K562 (cell line): ENCODE data around the gene S100A1. TPM values are rescaled to one million over a fixed set of nuclear protein-coding genes. Genes with fewer than 3 reads are reported as not detected.

Experiments
- ATAC-seq: fragments of 200-7000 bp; cut with Tn5 transposase; 3 replicates; pipeline ENCODE4 v1.9.1; 2020; ENCODE audit warnings: moderate library complexity
- BruUV-seq: library from RNA; stranded (reverse); fragments of 400-500 nt; replicated peaks from 2 replicates; lab custom pipeline; 2021; lab: Mats Ljungman, UMichigan
- CTCF ChIA-PET: fragments of 300-600 bp; formaldehyde crosslinking; extraction: SDS; loops from one replicate; lab custom pipeline; 2021; ENCODE audit warnings: low intra/inter-chr PET ratio; lab: Yijun Ruan, JAX
- POLR2A ChIA-PET: fragments of 300-600, 350-650 bp; sonication (Branson Sonifier 250); formaldehyde crosslinking; extraction: SDS; loops from one replicate; lab custom pipeline; 2021; ENCODE audit warnings: antibody characterized with exemption, inconsistent platforms; lab: Yijun Ruan, JAX
- DNase-seq, 4 experiments: peaks; one replicate each; pipeline versions ENCODE4 v3.0.0 to v3.0.0-alpha.2; 2011 to 2018; ENCODE audit warnings: low spot score in 3 of 4, mixed read lengths in 3 of 4; ENCODE audit errors: extremely low read depth in 1 of 4
- FAIRE-seq: peaks from 2 replicates; lab custom pipeline; 2011; peaks lifted over from hg19 to GRCh38; lab: Jason Lieb, UNC
- H2AFZ ChIP-seq: 2 replicates; pipeline ENCODE4 v1.6.0; 2011; ENCODE audit warnings: low read depth, low read length, control low read depth, inconsistent platforms
- H3K27ac ChIP-seq: fragments of 200-600 bp; 3 replicates; pipeline ENCODE4 v1.8.0; 2011; ENCODE audit warnings: low read depth, mild to moderate bottlenecking, control low read depth, inconsistent platforms, low read length, moderate library complexity, mixed read lengths; ENCODE audit errors: extremely low read depth
- H3K27me3 ChIP-seq, 2 experiments: fragments of 300-600 bp in 1 of 2; 2 replicates in 1 of 2; 3 replicates in 1 of 2; pipeline versions ENCODE4 v1.6.0 to v1.8.0; 2011; ENCODE audit warnings: inconsistent platforms in 2 of 2, low read length in 2 of 2, mild to moderate bottlenecking in 1 of 2, mixed read lengths in 1 of 2, moderate library complexity in 1 of 2; ENCODE audit not compliant: control insufficient read depth in 2 of 2, insufficient read depth in 2 of 2
- H3K36me3 ChIP-seq: fragments of 300-600 bp; 3 replicates; pipeline ENCODE4 v1.8.0; 2011; ENCODE audit warnings: mild to moderate bottlenecking, low read length, inconsistent platforms; ENCODE audit not compliant: control insufficient read depth, insufficient read depth
- H3K4me1 ChIP-seq, 2 experiments: fragments of 200-600 bp in 1 of 2; replicated peaks in 1 of 2; 2 replicates in 1 of 2; 3 replicates in 1 of 2; pipeline versions ENCODE4 v1.5.1 to v1.8.0; 2011; ENCODE audit warnings: inconsistent platforms in 2 of 2, low read length in 2 of 2, mild to moderate bottlenecking in 1 of 2, mixed read lengths in 1 of 2, moderate library complexity in 1 of 2; ENCODE audit not compliant: control insufficient read depth in 2 of 2, insufficient read depth in 2 of 2
- H3K4me2 ChIP-seq: 2 replicates; pipeline ENCODE4 v1.6.1; 2011; ENCODE audit warnings: low read length, control low read depth, inconsistent platforms, mixed read lengths; ENCODE audit not compliant: insufficient read depth
- H3K4me3 ChIP-seq: fragments of 200-600 bp; sonication (generic), shearing (Covaris generic); 2 replicates; pipeline ENCODE4 v1.5.1; 2016; ENCODE audit warnings: control low read depth, inconsistent platforms
- H3K79me2 ChIP-seq: fragments of 200-600 bp; 3 replicates; pipeline ENCODE4 v1.8.0; 2011; ENCODE audit warnings: low read length, inconsistent platforms; ENCODE audit not compliant: control insufficient read depth, insufficient read depth
- H3K9ac ChIP-seq, 2 experiments: 2 replicates each; pipeline versions ENCODE4 v1.6.0 to v1.6.1; 2011; ENCODE audit warnings: low read depth in 2 of 2, low read length in 2 of 2, control low read depth in 1 of 2, inconsistent platforms in 1 of 2, mild to moderate bottlenecking in 1 of 2, mixed read lengths in 1 of 2; ENCODE audit not compliant: insufficient read depth in 1 of 2
- H3K9me1 ChIP-seq: one replicate; pipeline ENCODE4 v1.6.0; 2011; ENCODE audit warnings: inconsistent platforms, mild to moderate bottlenecking, low read length, moderate library complexity; ENCODE audit not compliant: control insufficient read depth, insufficient read depth
- H3K9me3 ChIP-seq: replicated peaks from 2 replicates; pipeline ENCODE4 v1.5.1; 2011; ENCODE audit warnings: low read depth, low read length, inconsistent platforms; ENCODE audit not compliant: control insufficient read depth, insufficient read depth
- H4K20me1 ChIP-seq: replicated peaks from 2 replicates; pipeline ENCODE4 v1.6.1; 2011; ENCODE audit warnings: low read length, inconsistent platforms, mixed read lengths; ENCODE audit not compliant: control insufficient read depth, insufficient read depth
- CEBPB ChIP-seq: fragments of 450-650 bp; IDR thresholded peaks from 2 replicates; pipeline ENCODE4 v1.6.1; 2016; ENCODE audit warnings: missing genetic modification characterization, missing compliant biosample characterization
- CEBPG ChIP-seq, 3 experiments: fragments of 200-800 bp in 1 of 3; sonication (Bioruptor generic) in 1 of 3; sonication (generic) in 1 of 3; formaldehyde crosslinking in 1 of 3; IDR thresholded peaks in 2 of 3; conservative IDR thresholded peaks in 1 of 3; 2 replicates each; pipeline versions ENCODE4 v1.6.1 to v1.8.0; 2016 to 2022; ENCODE audit warnings: missing compliant biosample characterization in 2 of 3, missing genetic modification characterization in 2 of 3, mild to moderate bottlenecking in 1 of 3, missing genetic modification reagents in 1 of 3
- ILF3 ChIP-seq: fragments of 450-650 bp; IDR thresholded peaks from 2 replicates; pipeline ENCODE4 v1.6.1; 2018; ENCODE audit warnings: antibody characterized with exemption, mild to moderate bottlenecking, moderate library complexity, borderline replicate concordance
- NR4A1 ChIP-seq, 2 experiments: fragments of 250-450 bp in 1 of 2; fragments of 450-650 bp in 1 of 2; sonication (Bioruptor Pico) in 1 of 2; IDR thresholded peaks; 2 replicates each; pipeline versions ENCODE4 v1.4.0 to v1.6.1; 2016 to 2020; ENCODE audit warnings: mild to moderate bottlenecking in 2 of 2, missing compliant biosample characterization in 1 of 2, missing genetic modification characterization in 1 of 2, moderate library complexity in 1 of 2
- TCF7 ChIP-seq: sonication (generic); IDR thresholded peaks from 2 replicates; pipeline ENCODE4 v1.6.1; 2016; ENCODE audit warnings: antibody characterized with exemption, borderline replicate concordance
- ZBED1 ChIP-seq: IDR thresholded peaks from 2 replicates; pipeline ENCODE4 v1.6.1; 2014
- ZBTB33 ChIP-seq: sonication (generic); formaldehyde crosslinking; IDR thresholded peaks from 2 replicates; pipeline ENCODE4 v1.8.1; 2023; ENCODE audit warnings: mild to moderate bottlenecking, missing genetic modification reagents
- ZBTB43 ChIP-seq: sonication (generic); formaldehyde crosslinking; IDR thresholded peaks from 2 replicates; pipeline ENCODE4 v1.8.0; 2023; ENCODE audit warnings: mild to moderate bottlenecking, missing genetic modification reagents
- ZFP91 ChIP-seq: sonication (generic); formaldehyde crosslinking; IDR thresholded peaks from 2 replicates; pipeline ENCODE4 v1.8.0; 2022; ENCODE audit warnings: mild to moderate bottlenecking, missing genetic modification reagents
- ZNF197 ChIP-seq: fragments of 200-800 bp; sonication (Bioruptor generic); IDR thresholded peaks from 2 replicates; pipeline ENCODE4 v1.6.1; 2016; ENCODE audit warnings: low read depth, missing genetic modification characterization, missing compliant biosample characterization
- ZNF408 ChIP-seq: fragments of 250-450 bp; sonication (Bioruptor Pico); IDR thresholded peaks from 2 replicates; pipeline ENCODE4 v1.4.0; 2020; ENCODE audit warnings: low read depth, mild to moderate bottlenecking, moderate library complexity
- ZNF695 ChIP-seq: fragments of 450-650 bp; formaldehyde crosslinking; IDR thresholded peaks from 2 replicates; pipeline ENCODE4 v1.4.0; 2020; ENCODE audit warnings: mild to moderate bottlenecking, moderate library complexity
- WGBS: fragments of 100-300 bp; shearing (Covaris generic); methylation state at CpG from one replicate; pipeline ENCODE4 v1.1.6; 2016; ENCODE audit warnings: low coverage, mixed read lengths; ENCODE audit not compliant: insufficient coverage; ENCODE audit errors: missing lambda C conversion rate; 5-methylcytosine and 5-hydroxymethylcytosine counted together
- in situ Hi-C: fragments of 300-500 bp; cut with MboI; formaldehyde crosslinking; loops from 4 replicates; pipeline ENCODE4 v1.15.0; 2018; ENCODE audit warnings: inconsistent platforms, mixed read lengths
- intact Hi-C: fragments of 100-400 bp; cut with micrococcal nuclease; formaldehyde crosslinking; loops from 2 replicates; pipeline ENCODE4 v1.14.2; 2022
- polyA plus RNA-seq, 8 experiments: library from polyadenylated mRNA; depleted of rRNA in 4 of 8; stranded (reverse) in 5 of 8; unstranded in 3 of 8; fragments of >200 nt; fragmentation: Nextera tagmentation in 2 of 8; fragmentation: Illumina TruSeq in 1 of 8; extraction: Ambion mirVana in 2 of 8; extraction: Trizol in 1 of 8; gene quantifications; 2 replicates each; pipeline versions ENCODE4 v1.2.1 to v1.2.3, GENCODE V29; 2011 to 2014; ENCODE audit warnings: inconsistent platforms in 1 of 8, missing spikeins in 1 of 8
- total RNA-seq, 7 experiments: library from RNA; depleted of rRNA in 6 of 7; stranded (reverse); fragments of >200 nt in 6 of 7; fragmentation: Illumina TruSeq in 2 of 7; extraction: Trizol in 2 of 7; gene quantifications; 2 replicates each; pipeline versions ENCODE4 v1.2.1 to v1.2.3, GENCODE V29; 2011 to 2021; ENCODE audit warnings: low replicate concordance in 1 of 7

S100A1 gene
- total and polyA plus RNA-seq, 9 of the 15 experiments (the other 6 are each of a cell fraction or from before 2014, with no cell fraction given), result 0.44 to 30.1 (median 12.7) TPM

- DNase-seq (no peak), FAIRE-seq (no peak), ATAC-seq (no peak)
- peaks cover 24% of the 10 kb centered on the region for H3K79me2 ChIP-seq
- no peak overlapping the region for H3K4me2 ChIP-seq
- no peaks in the 10 kb centered on the region for H3K9me1 ChIP-seq
- TF ChIP-seq ZBTB33 (CRISPR knock-in tag), result 0 out of 2 replicates have a peak, but pooled peaks have one; percentile 50
- TF ChIP-seq CEBPB (tag), result peak; percentile 56
- no peak for TF ChIP-seq TCF7
- TF ChIP-seq ZBTB43 (CRISPR knock-in tag), result no peak
- no peak for TF ChIP-seq ZNF408
- no peak for TF ChIP-seq ILF3
- TF ChIP-seq NR4A1 (CRISPR knock-in tag; IDR thresholded peaks at IDR 0.05), result no peak
- no peak for TF ChIP-seq NR4A1 (tag; IDR thresholded peaks at IDR 0.05)
- no peak for TF ChIP-seq ZNF695
- no peak for TF ChIP-seq ZNF197
- no peak for TF ChIP-seq ZBED1
- no peak for TF ChIP-seq ZFP91 (CRISPR knock-in tag)
- no peak for TF ChIP-seq CEBPG (CRISPR knock-in tag; IDR thresholded peaks at IDR 0.05)
- TF ChIP-seq CEBPG (tag; conservative IDR thresholded peaks at IDR 0.05 in 1 of 2, IDR thresholded peaks at IDR 0.05 in 1 of 2), result 0 out of 4 replicates have a peak, but pooled peaks of 1 of the 2 experiments have one; percentile 36
- no peaks in the 10 kb centered on the region for H3K27me3 ChIP-seq
- no peak overlapping the region for H3K9ac ChIP-seq
- H4K20me1 ChIP-seq, result no peaks in the 10 kb centered on the region
- no peaks in the 10 kb centered on the region for H3K9me3 ChIP-seq
- H3K36me3 ChIP-seq, result peaks cover 78% of the 10 kb centered on the region
- no peak overlapping the region for H3K4me3 ChIP-seq
- 74% methylated on average over 5 of the region's 5 CpGs for WGBS
- H3K27ac ChIP-seq, result no peak overlapping the region
- intact Hi-C loops, result no loop called here
- BruUV-seq, result no TSS peak
- ChIA-PET POLR2A (interaction anchor here (0.7 to 6.1 kb wide), 3 partner anchors 14 to 689 kb away, joined by 3 to 51 read pairs (median 3); no protein-coding TSS in a partner anchor), CTCF (no interaction called here)
- in situ Hi-C loops, result no loop called here
- no peak overlapping the region for H2AFZ ChIP-seq
- peaks cover 2 to 12% of the 10 kb centered on the region in 2 experiments; a peak in 4 of 5 replicates for H3K4me1 ChIP-seq
Observed at GRCh38 chr1:153663211-153663610, 35.0 kb downstream of the S100A1 start.
